ENCODE results near the gene SPC24.
"Not testable (repeated sequence)": the region's sequence is repeated elsewhere in the genome, so short reads cannot be mapped to it uniquely, and the experiment has no call there.

SPC24 gene

DNA sequence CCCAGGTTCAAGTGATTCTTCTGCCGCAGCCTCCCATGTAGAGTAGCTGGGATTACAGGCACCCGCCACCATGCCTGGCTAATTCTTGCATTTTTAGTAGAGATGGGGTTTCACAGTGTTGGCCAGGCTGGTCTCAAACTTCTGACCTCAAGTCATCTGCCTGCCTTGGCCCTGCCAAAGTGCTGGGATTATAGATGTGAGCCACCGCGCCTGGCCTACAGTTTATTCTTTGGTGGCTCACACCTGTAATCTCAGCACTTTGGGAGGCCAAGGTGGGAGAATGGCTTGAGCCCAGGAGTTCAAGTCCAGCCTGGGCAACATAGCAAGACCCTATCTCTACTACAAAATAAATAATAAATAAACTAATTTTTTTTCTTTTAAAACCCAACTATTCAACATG is 31.4 kb downstream of the SPC24 start:
- DNase-seq, result not testable (repeated sequence)

DNA sequence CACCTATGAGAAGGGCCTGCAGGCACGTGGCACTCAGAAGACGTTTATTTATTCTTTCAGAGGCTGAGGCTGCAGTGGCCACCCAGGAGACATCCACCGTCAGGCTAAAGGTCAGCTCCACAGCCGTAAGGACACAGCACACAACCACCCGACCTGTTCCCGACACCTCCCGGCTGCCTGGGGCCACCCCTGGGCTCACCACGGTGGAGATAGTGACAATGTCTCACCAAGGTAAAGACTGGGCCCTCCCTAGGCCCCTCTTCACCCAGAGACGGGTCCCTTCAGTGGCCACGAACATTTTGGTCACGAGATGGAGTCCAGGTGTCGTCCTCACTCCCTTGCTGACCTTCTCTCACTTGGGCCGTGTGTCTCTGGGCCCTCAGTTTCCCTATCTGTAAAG is 32.5 kb downstream of the SPC24 start:
- no peak for DNase-seq

DNA sequence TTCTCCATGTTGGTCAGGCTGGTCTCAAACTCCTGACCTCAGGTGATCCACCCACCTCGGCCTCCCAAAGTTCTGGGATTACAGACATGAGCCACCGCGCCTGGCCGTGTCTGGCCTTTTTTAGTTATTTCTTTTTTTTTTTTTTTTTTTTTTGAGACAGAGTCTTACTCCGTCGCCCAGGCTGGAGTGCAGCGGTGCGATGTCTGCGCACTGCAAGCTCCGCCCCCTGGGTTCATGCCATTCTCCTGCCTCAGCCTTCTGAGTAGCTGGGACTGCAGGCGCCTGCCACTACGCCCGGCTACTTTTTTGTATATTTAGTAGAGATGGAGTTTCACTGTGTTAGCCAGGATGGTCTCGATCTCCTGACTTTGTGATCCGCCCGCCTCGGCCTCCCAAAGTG is 33.6 kb downstream of the SPC24 start:
- not testable (repeated sequence) for DNase-seq

DNA sequence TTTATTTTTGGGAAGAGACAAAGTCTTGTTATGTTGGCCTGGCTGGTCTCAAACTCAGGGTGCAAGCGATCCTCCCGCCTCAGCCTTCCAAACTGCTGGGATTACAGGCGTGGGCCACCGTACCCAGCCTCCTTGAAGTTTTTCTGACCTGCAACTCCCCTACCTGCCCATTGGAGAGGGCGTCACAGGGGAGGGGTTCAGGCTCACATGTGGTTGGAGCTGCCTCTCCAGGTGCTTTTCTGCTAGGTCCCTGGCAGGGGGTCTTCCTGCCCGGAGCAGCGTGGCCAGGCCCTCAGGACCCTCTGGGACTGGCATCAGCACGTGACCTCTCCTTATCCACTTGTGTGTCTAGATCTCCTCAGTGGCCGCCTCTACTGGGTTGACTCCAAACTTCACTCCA is 39.1 kb downstream of the SPC24 start:
- no peak for DNase-seq

DNA sequence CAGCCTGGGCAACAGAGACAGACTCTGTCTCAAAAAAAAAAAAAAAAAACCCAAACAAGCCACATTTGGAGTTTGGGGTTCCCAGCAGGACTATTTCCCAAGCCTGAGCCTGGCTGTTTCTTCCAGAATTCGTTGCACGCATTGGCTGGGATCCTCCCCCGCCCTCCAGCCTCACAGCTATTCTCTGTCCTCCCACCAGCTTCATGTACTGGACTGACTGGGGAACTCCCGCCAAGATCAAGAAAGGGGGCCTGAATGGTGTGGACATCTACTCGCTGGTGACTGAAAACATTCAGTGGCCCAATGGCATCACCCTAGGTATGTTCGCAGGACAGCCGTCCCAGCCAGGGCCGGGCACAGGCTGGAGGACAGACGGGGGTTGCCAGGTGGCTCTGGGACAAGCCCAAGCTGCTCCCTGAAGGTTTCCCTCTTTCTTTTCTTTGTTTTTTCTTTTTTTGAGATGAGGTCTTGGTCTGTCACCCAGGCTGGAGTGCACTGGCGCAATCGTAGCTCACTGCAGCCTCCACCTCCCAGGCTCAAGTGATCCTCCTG is 39.6 kb downstream of the SPC24 start:
- no peak for DNase-seq

DNA sequence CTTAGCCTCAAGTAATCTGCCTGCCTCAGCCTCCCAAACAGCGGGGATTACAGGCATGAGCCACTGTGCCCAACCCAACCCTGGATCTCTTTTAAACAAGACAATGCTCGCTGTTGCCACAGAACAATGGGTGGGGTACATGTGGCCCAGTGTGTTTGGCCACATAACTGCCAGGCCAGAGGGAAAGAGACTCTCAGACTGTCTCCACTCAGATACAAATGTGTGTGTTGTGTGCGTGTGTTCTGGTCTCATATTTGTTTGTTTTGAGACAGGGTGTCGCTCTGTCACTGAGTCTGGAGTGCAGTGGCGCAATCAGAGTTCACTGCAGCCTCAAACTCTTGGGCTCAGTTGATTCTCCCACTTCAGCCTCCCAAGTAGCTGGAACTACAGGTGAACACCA is 40.5 kb downstream of the SPC24 start:
- DNase-seq, result no peak

DNA sequence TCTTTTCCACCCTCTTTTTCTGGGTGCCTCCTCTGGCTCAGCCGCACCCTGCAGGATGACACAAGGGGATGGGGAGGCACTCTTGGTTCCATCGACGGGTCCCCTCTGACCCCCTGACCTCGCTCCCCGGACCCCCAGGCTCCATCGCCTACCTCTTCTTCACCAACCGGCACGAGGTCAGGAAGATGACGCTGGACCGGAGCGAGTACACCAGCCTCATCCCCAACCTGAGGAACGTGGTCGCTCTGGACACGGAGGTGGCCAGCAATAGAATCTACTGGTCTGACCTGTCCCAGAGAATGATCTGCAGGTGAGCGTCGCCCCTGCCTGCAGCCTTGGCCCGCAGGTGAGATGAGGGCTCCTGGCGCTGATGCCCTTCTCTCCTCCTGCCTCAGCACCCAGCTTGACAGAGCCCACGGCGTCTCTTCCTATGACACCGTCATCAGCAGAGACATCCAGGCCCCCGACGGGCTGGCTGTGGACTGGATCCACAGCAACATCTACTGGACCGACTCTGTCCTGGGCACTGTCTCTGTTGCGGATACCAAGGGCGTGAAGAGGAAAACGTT is 42.4 kb downstream of the SPC24 start:
- no peak for DNase-seq

DNA sequence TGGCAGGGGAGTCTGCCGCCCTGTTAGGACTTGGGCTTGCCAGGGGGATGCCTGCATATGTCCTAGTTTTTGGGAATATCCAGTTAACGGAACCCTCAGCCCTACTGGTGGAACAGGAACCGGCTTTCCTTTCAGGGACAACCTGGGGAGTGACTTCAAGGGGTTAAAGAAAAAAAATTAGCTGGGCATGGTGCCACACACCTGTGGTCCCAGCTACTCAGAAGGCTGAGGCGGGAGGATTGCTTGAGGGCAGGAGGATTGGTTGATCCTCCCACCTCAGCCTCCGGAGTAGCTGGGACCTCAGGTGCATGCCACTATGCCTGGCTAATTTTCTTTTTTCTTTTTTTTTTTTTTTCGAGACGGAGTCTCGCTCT is 43.8 kb downstream of the SPC24 start:
- DNase-seq, result no peak

DNA sequence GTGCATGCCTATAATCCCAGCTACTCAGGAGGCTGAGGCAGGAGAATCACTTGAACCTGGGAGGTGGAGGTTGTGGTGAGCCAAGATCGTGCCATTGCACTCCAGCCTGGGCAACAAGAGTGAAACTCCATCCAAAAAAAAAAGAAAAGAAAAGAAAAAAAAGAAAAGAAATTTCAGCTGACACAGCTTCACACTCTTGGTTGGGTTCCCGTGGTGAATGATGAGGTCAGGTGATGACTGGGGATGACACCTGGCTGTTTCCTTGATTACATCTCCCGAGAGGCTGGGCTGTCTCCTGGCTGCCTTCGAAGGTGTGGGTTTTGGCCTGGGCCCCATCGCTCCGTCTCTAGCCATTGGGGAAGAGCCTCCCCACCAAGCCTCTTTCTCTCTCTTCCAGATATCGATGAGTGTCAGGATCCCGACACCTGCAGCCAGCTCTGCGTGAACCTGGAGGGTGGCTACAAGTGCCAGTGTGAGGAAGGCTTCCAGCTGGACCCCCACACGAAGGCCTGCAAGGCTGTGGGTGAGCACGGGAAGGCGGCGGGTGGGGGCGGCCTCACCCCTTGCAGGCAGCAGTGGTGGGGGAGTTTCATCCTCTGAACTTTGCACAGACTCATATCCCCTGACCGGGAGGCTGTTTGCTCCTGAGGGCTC is 44.3 kb downstream of the SPC24 start:
- DNase-seq, result no peak

DNA sequence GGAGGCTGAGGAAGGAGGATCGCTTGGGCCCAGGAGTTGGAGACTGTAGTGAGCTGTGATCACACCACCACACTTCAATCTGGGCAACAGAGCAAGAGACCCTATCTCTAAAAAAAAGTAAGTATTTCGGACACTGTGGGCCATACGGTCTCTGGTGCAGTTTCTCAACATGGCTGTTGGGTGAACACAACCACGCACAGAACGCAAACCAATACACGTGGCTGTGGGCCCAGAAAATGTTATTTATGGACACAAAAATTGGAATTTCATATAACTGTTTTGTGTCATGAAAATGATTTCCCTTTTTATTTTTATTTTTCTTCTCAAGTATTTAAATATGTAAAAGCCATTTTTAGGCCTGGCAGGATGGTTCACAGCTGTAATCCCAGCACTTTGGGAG is 46.8 kb downstream of the SPC24 start:
- no peak for DNase-seq

DNA sequence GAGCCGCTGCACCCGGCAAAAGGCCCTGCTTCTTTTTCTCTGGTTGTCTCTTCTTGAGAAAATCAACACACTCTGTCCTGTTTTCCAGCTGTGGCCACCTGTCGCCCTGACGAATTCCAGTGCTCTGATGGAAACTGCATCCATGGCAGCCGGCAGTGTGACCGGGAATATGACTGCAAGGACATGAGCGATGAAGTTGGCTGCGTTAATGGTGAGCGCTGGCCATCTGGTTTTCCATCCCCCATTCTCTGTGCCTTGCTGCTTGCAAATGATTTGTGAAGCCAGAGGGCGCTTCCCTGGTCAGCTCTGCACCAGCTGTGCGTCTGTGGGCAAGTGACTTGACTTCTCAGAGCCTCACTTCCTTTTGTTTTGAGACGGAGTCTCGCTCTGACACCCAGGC is 49.1 kb downstream of the SPC24 start:
- no peak for DNase-seq

DNA sequence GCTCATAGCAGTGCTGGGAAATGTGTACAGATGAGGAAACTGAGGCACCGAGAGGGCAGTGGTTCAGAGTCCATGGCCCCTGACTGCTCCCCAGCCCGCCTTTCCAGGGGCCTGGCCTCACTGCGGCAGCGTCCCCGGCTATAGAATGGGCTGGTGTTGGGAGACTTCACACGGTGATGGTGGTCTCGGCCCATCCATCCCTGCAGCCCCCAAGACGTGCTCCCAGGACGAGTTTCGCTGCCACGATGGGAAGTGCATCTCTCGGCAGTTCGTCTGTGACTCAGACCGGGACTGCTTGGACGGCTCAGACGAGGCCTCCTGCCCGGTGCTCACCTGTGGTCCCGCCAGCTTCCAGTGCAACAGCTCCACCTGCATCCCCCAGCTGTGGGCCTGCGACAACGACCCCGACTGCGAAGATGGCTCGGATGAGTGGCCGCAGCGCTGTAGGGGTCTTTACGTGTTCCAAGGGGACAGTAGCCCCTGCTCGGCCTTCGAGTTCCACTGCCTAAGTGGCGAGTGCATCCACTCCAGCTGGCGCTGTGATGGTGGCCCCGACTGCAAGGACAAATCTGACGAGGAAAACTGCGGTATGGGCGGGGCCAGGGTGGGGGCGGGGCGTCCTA is 50.5 kb downstream of the SPC24 start:
- no peak for DNase-seq

DNA sequence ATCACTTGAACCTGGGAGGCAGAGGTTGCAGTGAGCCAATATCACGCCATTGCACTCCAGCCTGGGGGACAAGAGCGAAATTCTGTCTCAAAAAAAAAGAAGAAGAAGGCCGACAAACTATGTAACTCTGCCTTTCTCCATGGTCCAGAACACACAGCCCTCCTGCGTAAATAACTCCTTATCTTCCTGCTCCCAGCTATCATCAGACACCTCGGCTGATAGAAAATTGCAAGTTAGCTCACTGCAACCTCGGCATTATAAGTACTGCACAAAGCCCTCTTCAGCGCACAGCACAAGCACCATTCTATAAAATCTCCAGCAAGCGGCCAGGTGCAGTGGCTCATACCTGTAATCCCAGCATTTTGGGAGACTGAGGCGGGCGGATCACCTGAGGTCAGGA is 51.9 kb downstream of the SPC24 start:
- DNase-seq, result not testable (repeated sequence)

DNA sequence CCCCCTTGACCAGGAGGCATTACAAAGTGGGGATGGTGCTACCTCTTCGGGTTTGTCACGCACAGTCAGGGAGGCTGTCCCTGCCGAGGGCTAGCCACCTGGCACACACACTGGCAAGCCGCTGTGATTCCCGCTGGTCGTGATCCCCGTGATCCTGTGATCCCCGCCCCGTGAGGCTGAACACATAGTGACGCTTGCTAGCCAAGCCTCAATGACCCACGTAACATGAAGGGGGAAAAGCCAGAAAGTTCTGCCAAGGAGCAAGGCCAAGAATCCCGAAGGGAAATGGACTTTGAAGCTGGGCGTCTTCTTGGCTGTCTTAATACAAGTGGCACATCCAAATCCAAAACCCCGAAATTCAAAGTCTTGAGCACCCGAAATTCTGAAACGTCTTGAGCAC is 52.6 kb downstream of the SPC24 start:
- DNase-seq, result no peak

DNA sequence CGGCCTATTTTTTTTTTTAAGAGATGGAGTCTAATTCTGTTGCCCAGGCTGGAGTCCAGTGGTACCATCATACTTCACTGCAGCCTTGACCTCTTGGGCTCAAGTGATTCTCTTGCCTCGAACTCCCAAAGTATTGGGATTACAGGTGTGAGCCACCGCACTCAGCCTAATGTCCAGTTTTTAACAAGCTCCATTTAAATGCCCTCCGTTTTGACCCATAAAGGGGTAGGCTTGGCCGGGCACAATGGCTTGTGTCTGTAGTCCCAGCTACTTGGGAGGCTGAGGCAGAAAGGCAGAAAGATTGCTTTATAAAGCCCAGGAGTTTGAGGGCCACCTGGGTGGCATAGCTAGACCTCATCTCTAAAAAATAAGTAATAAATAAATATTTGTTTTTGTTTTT is 54.5 kb downstream of the SPC24 start:
- no peak for DNase-seq

DNA sequence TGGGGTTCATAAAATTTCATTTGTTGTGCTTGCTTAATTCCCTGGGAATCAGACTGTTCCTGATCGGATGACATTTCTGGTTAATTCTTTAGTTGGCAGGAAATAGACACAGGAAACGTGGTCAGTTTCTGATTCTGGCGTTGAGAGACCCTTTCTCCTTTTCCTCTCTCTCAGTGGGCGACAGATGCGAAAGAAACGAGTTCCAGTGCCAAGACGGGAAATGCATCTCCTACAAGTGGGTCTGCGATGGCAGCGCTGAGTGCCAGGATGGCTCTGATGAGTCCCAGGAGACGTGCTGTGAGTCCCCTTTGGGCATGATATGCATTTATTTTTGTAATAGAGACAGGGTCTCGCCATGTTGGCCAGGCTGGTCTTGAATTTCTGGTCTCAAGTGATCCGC is 55.5 kb downstream of the SPC24 start:
- DNase-seq, result no peak

DNA sequence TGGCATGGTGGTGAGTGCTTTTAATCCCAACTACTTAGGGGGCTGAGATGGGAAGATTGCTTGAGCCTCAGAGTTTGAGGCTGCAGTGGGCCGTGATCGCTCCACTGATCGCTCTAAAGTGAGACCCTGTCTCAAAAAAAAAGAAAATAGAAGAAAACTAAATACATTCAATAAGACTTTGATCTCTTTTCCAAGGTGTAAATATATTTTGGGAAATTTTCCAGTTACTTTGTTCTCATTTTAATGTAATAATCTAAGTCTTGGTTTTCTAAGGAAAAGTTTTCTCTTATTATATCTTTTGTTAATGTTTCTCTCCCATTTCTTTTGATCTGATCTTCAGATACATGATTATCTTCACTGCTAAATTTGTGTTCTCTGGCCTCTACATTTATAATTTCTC is 56.7 kb downstream of the SPC24 start:
- no peak for DNase-seq

DNA sequence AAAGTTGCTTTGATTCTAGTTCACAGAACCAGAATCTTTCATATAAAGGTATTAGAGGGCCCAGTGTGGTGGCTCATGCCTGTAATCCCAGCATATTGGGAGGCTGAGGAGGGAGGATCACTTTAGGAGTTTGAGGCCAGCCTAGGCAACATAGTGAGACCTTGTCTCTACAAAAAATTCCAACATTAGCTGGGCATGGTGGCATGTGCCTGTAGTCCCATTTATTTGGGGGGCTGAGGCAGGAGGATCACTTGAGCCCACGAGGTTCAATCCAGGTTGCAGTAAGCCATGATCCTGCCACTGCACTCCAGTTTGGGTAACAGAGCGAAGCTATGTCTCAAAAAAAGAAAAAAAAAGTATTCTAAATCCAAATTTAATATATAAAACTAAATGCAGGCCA is 57.3 kb downstream of the SPC24 start:
- no peak for DNase-seq

DNA sequence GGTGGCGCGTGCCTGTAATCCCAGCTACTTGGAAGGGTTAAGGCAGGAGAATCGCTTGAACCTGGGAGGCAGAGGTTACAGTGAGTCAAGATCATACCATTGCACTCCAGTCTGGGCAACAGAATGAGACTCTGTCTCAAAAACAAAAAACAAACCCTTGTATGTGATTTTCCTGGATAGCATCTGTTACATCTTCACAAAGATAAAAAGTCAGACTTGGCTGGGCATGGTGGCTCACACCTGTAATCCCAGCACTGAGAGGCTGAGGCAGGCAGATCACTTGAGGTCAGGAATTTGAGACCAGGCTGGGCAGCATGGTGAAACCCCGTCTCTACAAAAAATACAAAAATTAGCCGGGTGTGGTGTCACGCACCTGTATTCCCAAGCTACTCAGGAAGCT is 58.2 kb downstream of the SPC24 start:
- DNase-seq, result not testable (repeated sequence)

DNA sequence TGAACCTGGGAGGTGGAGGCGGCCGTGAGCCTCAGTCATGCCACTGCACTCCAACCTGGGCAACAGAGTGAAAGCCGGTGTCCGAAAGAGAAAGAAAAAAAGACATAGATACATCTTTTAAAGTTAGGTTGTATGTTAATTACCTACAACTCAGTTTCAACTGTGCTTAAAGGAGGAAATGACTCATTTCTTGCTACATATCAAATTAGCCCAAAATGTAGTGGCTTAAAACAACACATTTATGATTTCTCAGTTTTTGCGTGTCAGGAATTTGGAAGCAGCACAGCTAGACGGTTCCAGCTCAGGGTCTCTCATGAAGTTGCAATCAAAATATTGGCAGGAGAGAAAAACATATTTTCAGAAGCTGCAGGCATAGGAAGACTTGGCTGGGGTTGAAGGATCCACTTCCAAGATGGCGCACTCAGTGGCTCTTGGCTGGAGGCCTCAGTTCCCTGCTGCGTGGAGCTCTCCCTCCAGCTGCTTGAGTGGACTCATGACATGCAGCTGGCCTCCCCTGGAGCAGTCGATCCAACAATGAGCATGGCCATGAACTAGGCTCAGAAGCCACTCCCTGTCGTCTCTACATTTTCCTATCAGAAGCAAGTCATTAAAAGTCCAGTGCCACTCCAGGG is 59.3 kb downstream of the SPC24 start:
- peak; percentile 79 for DNase-seq
